OCI-LY3 (cell line): Measurements from ENCODE around the gene SLC25A45.

Source experiments
- EZH2phosphoT487 ChIP-seq: fragments of 200-600 bp; shearing (Covaris generic); IDR thresholded peaks from 2 replicates; pipeline ENCODE4 v1.6.1; 2018; ENCODE audit warnings: antibody characterized with exemption, mixed run types, low read depth
- TF ChIP-seq, protein P1 (sequence below): fragments of 200-600, 300-600 bp; sonication (generic); IDR thresholded peaks from 2 replicates; pipeline ENCODE4 v1.5.1; 2014; ENCODE audit warnings: antibody characterized with exemption, low read length, low read depth

DNA sequence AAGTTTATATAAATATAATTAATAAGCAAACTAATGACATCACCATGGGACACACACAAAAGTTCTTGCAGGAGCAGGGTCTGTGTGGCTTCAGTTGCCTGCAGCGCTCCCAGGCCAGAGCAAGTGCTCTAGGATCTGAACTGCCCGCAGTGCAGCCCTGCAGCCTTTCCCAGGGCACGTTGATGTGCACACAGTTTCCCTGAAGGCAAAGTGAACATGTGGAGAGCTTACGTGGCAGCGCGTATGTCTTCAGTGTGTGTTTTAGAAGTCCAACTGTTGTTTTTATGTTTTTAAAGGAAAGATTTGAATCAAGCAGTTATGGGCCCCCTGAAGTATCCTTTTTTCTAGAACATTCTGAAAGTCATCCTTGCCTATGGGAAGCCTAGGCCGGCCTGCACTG is 29.1 kb downstream of the SLC25A45 start:
- TF ChIP-seq, protein P1, sequence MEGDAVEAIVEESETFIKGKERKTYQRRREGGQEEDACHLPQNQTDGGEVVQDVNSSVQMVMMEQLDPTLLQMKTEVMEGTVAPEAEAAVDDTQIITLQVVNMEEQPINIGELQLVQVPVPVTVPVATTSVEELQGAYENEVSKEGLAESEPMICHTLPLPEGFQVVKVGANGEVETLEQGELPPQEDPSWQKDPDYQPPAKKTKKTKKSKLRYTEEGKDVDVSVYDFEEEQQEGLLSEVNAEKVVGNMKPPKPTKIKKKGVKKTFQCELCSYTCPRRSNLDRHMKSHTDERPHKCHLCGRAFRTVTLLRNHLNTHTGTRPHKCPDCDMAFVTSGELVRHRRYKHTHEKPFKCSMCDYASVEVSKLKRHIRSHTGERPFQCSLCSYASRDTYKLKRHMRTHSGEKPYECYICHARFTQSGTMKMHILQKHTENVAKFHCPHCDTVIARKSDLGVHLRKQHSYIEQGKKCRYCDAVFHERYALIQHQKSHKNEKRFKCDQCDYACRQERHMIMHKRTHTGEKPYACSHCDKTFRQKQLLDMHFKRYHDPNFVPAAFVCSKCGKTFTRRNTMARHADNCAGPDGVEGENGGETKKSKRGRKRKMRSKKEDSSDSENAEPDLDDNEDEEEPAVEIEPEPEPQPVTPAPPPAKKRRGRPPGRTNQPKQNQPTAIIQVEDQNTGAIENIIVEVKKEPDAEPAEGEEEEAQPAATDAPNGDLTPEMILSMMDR, result no peak
- TF ChIP-seq EZH2phosphoT487, result no peak
